Measurements from ENCODE around the gene COL16A1.

DNA sequence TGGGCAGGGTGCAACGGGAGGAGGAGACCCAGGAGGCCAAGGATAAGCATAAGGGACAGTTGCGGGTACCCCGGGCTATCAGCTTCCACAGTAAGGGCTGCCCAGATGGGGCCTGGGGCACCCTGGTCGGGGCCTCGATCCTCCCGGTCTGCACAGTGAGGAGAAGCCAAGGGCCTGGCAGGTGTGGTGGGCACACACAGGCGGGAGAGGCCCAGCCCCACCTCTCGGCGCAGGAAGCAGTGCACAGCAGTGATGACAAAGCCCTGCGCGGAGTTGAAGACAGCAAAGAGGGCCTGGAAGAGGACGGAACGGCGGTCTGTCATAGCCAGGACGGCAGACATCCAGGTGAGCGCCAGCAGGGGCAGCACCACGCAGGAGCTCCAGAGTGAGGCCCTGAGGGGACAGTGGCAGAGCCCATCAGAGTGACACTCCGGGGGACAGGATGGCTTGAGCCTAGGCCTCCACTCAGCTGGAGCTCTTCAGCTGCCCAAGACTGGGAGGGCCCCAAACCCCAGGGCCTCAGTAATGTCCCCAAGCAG is 29.0 kb upstream of the COL16A1 start:
- TF ChIP-seq, protein P1, sequence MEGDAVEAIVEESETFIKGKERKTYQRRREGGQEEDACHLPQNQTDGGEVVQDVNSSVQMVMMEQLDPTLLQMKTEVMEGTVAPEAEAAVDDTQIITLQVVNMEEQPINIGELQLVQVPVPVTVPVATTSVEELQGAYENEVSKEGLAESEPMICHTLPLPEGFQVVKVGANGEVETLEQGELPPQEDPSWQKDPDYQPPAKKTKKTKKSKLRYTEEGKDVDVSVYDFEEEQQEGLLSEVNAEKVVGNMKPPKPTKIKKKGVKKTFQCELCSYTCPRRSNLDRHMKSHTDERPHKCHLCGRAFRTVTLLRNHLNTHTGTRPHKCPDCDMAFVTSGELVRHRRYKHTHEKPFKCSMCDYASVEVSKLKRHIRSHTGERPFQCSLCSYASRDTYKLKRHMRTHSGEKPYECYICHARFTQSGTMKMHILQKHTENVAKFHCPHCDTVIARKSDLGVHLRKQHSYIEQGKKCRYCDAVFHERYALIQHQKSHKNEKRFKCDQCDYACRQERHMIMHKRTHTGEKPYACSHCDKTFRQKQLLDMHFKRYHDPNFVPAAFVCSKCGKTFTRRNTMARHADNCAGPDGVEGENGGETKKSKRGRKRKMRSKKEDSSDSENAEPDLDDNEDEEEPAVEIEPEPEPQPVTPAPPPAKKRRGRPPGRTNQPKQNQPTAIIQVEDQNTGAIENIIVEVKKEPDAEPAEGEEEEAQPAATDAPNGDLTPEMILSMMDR (IDR thresholded peaks at IDR 0.05): no peak
- no peak for TF ChIP-seq EZH2 (IDR thresholded peaks at IDR 0.05)
